Spinal cord (tissue), 10 donors: ENCODE measurements around the gene YWHAH. TPM values are rescaled to one million over a fixed set of nuclear protein-coding genes. Genes with fewer than 3 reads are reported as not detected.

ENCODE experiments used
- DNase-seq, 6 donors: peaks; one replicate each; pipeline versions ENCODE4 v3.0.0 to v3.0.0-alpha.2; 2013 to 2015; ENCODE audit warnings: low spot score in 6 of 6, low read depth in 4 of 6
- H3K27ac ChIP-seq: one replicate; pipeline ENCODE4 v1.5.1; 2013; ENCODE audit warnings: low read depth, low read length, control low read depth
- H3K27me3 ChIP-seq: one replicate; pipeline ENCODE4 v1.6.1; 2013; ENCODE audit warnings: low read length; ENCODE audit not compliant: control insufficient read depth, insufficient read depth
- H3K36me3 ChIP-seq: one replicate; pipeline ENCODE4 v1.6.1; 2013; ENCODE audit warnings: low read length; ENCODE audit not compliant: control insufficient read depth, insufficient read depth
- H3K4me1 ChIP-seq: one replicate; pipeline ENCODE4 v1.6.1; 2013; ENCODE audit warnings: low read length; ENCODE audit not compliant: control insufficient read depth, insufficient read depth
- H3K4me3 ChIP-seq: one replicate; pipeline ENCODE4 v1.5.1; 2013; ENCODE audit warnings: low read depth, low read length, control low read depth
- H3K9me3 ChIP-seq: one replicate; pipeline ENCODE4 v1.6.1; 2013; ENCODE audit warnings: low read length; ENCODE audit not compliant: control insufficient read depth, insufficient read depth
- WGBS: methylation state at CpG from one replicate; pipeline ENCODE4 v1.1.5; 2013; ENCODE audit warnings: missing lambda C conversion rate; ENCODE audit not compliant: insufficient coverage; 5-methylcytosine and 5-hydroxymethylcytosine counted together
- polyA plus RNA-seq, 2 donors: library from polyadenylated mRNA; unstranded; fragments of 120-200 nt; gene quantifications; one replicate each; pipeline ENCODE4 v1.2.1, GENCODE V29; 2013; ENCODE audit not compliant: insufficient read length in 2 of 2
- total RNA-seq, 2 donors: library from RNA; depleted of rRNA in 1 of 2; stranded (reverse); fragments of 120-200 nt in 1 of 2; fragments of >200 nt in 1 of 2; gene quantifications; one replicate each; pipeline versions ENCODE4 v1.2.3 to v1.2.4, GENCODE V29; 2013 to 2014
- donor health status: healthy.

The YWHAH gene
- total and polyA plus RNA-seq, 4 donors, result 185 to 578 (median 428) TPM

DNA sequence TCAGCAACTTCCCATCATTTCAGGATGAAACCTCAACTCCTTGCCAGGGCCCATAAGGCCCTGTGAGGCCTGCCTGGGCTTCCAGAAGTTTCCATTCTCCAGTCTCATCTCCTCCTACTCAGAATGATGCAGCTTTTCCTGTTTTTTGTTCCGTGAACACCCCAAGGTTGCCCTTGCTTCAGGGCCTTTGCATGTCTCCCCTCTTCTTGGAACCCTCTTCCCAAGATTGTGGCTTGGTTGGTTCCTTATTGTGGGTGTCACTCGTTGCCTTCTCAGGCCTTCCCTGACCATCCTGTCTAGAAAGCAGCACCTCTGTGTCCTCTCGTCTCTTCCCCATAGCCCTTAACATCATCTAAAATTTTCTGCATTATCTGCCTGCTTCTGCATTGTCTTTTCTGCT is 23.2 kb upstream of the YWHAH start:
- Histone ChIP-seq H3K27me3 (no peaks in the 10 kb centered on the region), H3K36me3 (peaks cover 3% of the 10 kb centered on the region), H3K4me1 (peaks cover 6% of the 10 kb centered on the region), H3K9me3 (no peaks in the 10 kb centered on the region), H3K27ac (no peak overlapping the region), H3K4me3 (no peak overlapping the region)
- DNase-seq, result no peak
- 100% methylated on average over 1 of the region's 3 CpGs for WGBS

DNA sequence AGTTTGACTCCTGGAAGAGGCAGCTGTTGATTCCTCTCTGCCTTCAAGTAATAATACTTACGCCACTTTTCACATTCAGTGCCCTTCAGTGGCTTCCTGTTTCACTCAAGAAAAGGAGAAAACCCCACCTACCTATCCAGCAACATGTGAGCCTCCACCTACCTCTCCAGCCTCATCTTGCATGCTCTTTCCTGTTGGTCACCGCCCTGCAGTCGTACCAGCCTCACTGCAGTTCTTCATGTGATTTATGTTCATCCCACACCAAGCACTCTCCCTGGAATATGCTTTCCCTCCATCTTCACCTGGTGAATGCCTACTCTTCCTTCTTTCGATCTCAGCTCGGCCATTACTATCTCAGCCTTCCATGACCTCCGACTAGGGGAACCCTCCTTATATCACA is 21.8 kb upstream of the YWHAH start:
- Histone ChIP-seq H3K27me3 (no peaks in the 10 kb centered on the region), H3K9me3 (no peaks in the 10 kb centered on the region), H3K36me3 (no peaks in the 10 kb centered on the region), H3K27ac (no peak overlapping the region), H3K4me3 (no peak overlapping the region), H3K4me1 (peaks cover 8% of the 10 kb centered on the region)
- DNase-seq, result no peak
- 82% methylated on average over 6 of the region's 6 CpGs for WGBS

DNA sequence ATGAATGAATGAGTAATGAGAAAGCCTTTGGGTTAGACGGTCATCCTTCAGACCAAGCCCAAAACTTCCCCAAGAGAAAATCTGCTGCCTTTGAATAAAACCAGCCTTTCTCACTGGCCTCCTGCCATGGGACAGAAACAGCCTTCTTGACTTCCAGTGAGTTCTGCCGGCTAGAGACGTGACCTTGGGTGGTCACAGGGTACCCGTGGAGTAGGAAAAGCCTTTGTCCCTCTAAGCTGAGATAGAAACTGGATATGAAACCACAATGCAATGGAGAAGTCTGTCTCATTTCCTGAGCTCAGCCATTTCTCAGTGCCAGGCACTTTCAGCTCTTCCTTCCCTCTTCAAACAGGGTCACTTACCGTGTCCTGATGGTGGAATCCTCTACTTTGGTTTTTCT is 21.2 kb upstream of the YWHAH start:
- 41% methylated on average over 3 of the region's 5 CpGs for WGBS
- no peak for DNase-seq
- Histone ChIP-seq H3K4me1 (peaks cover 8% of the 10 kb centered on the region), H3K4me3 (no peak overlapping the region), H3K27me3 (no peaks in the 10 kb centered on the region), H3K9me3 (no peaks in the 10 kb centered on the region), H3K27ac (no peak overlapping the region), H3K36me3 (no peaks in the 10 kb centered on the region)

DNA sequence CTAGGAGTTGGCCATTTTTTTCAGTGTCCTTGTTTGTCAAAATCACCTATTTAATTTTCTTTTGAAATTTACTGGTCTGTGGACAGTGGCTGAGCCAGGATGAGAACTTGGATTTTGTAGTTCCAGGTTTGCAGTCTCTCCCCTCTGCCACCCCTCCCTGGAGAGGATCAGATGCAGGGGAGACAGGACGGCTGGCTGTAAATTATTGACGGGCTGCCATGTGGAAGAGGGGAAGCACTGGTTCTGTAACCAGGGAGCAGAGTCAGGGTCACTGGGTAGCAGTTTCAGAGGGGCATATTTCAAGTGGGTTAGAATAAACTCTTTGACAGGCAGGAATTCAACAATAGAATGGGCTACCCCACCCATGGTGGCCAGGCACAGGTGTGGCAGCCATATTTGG is 20.6 kb upstream of the YWHAH start:
- no peak for DNase-seq
- Histone ChIP-seq H3K9me3 (no peaks in the 10 kb centered on the region), H3K27ac (no peak overlapping the region), H3K4me3 (no peak overlapping the region), H3K36me3 (no peaks in the 10 kb centered on the region), H3K4me1 (peaks cover 9% of the 10 kb centered on the region), H3K27me3 (no peaks in the 10 kb centered on the region)
- WGBS, result 60% methylated on average over 2 of the region's 2 CpGs

DNA sequence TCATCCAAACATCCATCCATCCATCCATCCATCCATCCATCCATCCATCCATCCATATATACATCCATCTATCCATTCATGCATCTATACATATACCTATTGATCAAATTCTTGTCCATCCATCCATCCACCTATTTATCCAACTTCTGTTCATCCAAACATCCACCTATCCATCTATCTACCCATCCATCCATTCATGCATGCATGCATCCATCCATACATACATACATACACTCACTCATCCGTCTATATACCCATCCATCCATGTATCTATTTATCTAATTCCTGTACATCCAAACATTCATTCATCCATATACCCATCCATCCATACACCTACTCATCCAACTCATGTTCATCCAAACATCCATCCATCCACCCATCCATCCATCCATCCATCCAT is 19.3 kb upstream of the YWHAH start:
- Histone ChIP-seq H3K36me3 (no peaks in the 10 kb centered on the region), H3K9me3 (no peaks in the 10 kb centered on the region), H3K27ac (no peak overlapping the region), H3K27me3 (no peaks in the 10 kb centered on the region), H3K4me3 (no peak overlapping the region), H3K4me1 (peaks cover 17% of the 10 kb centered on the region)
- 100% methylated on average over 1 of the region's 1 CpG for WGBS
- DNase-seq, result no peak

DNA sequence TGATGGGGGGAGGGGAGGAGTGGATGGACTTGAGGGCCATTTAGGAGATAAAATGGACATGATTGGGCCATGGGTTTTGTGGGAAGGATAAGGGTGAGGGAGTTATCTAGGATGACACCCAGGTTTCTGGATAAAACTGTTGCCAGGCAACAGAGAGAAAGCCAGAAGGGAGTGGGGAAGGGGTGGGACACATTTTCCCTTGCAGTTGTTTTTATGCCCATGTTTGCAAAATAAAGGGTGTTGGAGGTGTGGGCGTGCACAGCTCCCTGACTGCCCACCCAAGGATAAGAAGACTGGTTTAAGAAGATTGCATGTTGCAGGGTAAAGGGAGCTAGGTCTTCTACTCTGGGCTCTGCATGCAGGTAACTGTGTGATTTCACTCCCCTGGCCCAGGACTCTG is 18.3 kb upstream of the YWHAH start:
- no peaks in the 10 kb centered on the region for H3K27me3 ChIP-seq
- DNase-seq, result peak in 1 of 6 donors; percentile 63
- peaks cover 17% of the 10 kb centered on the region for H3K4me1 ChIP-seq
- WGBS, result 83% methylated on average over 1 of the region's 1 CpG
- no peaks in the 10 kb centered on the region for H3K36me3 ChIP-seq
- H3K4me3 ChIP-seq, result no peak overlapping the region
- H3K9me3 ChIP-seq, result no peaks in the 10 kb centered on the region
- H3K27ac ChIP-seq, result no peak overlapping the region

DNA sequence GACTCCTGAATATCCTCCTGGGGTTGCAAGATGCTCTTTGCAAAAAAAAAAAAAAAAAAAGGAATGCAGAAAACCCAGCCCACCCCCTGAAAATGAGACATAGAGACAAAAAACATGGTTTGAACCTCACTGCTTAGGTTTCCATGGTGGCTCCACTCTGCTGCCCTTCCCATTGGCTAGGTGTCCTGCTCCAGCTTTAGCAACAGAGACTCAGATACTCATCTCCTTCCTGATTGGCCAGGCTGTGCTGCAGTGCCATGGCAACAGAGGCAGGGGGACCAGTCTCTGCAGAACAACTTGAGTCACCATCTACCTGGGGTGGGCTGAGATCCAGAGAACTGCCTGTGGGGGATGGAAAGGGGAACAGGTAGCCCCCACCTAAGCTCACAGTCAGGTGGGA is 17.4 kb upstream of the YWHAH start:
- peak; percentile 66 to 99 (median 86) for DNase-seq
- no peaks in the 10 kb centered on the region for H3K27me3 ChIP-seq
- H3K27ac ChIP-seq, result peak overlapping the region; percentile 3
- H3K9me3 ChIP-seq, result no peaks in the 10 kb centered on the region
- no peak overlapping the region for H3K4me3 ChIP-seq
- peaks cover 17% of the 10 kb centered on the region for H3K4me1 ChIP-seq
- H3K36me3 ChIP-seq, result no peaks in the 10 kb centered on the region

DNA sequence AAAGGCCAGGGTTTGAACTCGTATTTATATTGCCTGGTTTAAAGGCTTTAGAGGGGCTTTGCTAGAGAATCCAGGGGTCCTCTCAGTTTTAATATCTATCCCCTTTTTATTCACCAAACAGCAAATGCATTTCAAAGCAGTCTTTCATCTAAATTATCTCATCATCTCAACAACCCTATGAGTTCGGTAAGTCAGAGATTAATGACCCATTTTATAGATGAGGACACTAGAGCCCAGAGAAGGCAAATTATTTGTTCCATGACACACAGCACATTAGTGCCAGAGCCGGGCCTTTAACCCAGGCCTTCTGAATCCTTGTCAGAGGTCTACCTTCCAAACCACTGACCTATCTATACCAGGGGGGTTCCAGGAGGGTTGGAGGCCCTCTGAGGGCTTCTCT is 16.8 kb upstream of the YWHAH start:
- no peak for DNase-seq
- Histone ChIP-seq H3K36me3 (no peaks in the 10 kb centered on the region), H3K4me3 (no peak overlapping the region), H3K9me3 (no peaks in the 10 kb centered on the region), H3K27me3 (no peaks in the 10 kb centered on the region), H3K4me1 (peaks cover 17% of the 10 kb centered on the region), H3K27ac (no peak overlapping the region)
- no CpG with 5 or more reads among the region's 3 CpGs for WGBS

DNA sequence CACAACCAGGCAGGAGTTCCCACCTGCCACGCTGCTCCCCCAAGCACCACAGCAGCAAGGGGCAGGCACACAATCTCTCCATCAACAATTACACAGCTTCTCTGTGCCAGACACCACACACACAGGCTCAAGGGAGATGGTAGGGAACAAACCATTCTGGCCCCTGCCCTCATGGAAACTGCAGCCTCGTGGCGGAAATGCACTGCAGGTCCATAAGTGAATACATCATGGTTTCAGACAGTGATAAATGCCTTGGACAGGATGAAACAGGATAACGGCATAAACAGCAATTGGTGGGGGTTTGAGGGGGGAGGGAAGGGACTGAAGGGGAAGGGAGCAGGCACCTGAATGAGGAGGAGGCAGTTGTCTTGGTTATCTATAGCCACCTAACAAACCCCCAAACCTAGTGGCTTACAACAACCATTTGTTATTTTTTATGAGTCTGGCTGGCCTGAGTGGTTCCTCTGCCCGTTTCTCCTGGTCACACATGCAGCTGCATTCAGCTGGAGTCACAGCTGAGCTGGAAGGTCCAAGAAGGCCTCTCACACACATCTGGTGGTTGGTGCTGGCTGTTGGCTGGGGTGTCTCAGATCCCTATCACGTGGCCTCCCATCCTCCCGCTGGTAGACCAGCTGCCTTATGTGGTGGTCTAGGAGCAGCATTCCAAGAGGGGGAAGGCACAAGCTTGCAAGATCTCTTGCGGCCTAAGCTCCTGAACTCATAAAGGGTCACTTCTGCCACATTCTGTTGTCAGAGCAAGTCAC is 15.0 kb upstream of the YWHAH start:
- Histone ChIP-seq H3K36me3 (no peaks in the 10 kb centered on the region), H3K27me3 (no peaks in the 10 kb centered on the region), H3K27ac (no peak overlapping the region), H3K4me3 (no peak overlapping the region), H3K4me1 (peaks cover 27% of the 10 kb centered on the region), H3K9me3 (no peaks in the 10 kb centered on the region)
- 66% methylated on average over 3 of the region's 8 CpGs for WGBS
- peak in 1 of 6 donors; percentile 67 for DNase-seq

DNA sequence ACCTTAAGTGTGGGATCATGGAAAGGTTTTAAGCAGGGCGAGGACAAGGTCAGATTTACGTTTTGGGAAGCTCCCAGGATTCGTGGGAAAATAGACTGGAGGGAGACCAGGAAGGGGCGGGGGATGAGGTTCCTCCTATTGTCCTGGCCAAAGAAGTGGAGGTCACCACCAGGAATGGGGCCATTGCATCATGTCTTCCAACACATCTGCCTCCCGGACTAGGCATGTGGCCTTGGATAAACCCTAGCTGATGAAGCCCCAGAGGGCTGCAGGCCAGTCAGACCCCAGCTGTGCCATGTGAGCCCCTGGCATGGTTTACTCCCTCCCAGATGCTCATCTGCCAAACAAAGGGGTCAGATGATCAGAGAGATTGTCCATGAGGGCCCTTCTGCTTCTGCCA is 11.5 kb upstream of the YWHAH start:
- H3K36me3 ChIP-seq, result no peaks in the 10 kb centered on the region
- no peak for DNase-seq

More for the DNA sequence above, 11.5 kb upstream of the YWHAH start:
- Histone ChIP-seq H3K4me3 (no peak overlapping the region), H3K4me1 (peaks cover 33% of the 10 kb centered on the region), H3K9me3 (no peaks in the 10 kb centered on the region), H3K27ac (no peak overlapping the region), H3K27me3 (no peaks in the 10 kb centered on the region)
- 72% methylated on average over 5 of the region's 5 CpGs for WGBS
